ENCODE measurements around the gene FIGNL2.

The FIGNL2 gene

DNA sequence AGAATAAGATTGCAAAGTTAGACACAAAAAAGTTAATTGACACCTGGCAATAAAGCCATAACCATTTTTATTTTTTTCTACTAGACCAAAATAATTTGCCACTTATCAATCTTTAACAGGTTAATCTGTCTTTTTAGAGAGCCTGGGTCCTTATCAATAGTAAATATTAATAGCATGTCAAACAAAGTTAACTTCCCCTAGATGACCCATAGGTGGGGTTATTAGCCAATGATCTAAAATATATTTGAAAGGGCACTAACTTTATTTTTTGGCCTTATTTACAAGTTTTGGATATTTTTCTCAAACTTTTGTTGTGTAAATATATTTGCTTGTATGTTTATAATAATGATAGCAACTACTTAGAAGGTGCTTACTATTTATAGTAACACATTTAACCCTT lies 43.3 kb upstream of the FIGNL2 start:
- Histone ChIP-seq H3K36me3 (ENCODE audit: low read depth) (no peaks in the 10 kb centered on the region), H3K27me3 (ENCODE audit: insufficient read depth, poor library complexity, severe bottlenecking) (no peaks in the 10 kb centered on the region), H3K9me3 (ENCODE audit: severe bottlenecking) (no peaks in the 10 kb centered on the region), H3K4me3 (ENCODE audit: severe bottlenecking) (no peak overlapping the region), H3K27ac (ENCODE audit: poor library complexity, severe bottlenecking) (no peak overlapping the region), H3K4me1 (ENCODE audit: insufficient read depth, poor library complexity, severe bottlenecking) (no peaks in the 10 kb centered on the region)
- TF ChIP-seq, protein P1, sequence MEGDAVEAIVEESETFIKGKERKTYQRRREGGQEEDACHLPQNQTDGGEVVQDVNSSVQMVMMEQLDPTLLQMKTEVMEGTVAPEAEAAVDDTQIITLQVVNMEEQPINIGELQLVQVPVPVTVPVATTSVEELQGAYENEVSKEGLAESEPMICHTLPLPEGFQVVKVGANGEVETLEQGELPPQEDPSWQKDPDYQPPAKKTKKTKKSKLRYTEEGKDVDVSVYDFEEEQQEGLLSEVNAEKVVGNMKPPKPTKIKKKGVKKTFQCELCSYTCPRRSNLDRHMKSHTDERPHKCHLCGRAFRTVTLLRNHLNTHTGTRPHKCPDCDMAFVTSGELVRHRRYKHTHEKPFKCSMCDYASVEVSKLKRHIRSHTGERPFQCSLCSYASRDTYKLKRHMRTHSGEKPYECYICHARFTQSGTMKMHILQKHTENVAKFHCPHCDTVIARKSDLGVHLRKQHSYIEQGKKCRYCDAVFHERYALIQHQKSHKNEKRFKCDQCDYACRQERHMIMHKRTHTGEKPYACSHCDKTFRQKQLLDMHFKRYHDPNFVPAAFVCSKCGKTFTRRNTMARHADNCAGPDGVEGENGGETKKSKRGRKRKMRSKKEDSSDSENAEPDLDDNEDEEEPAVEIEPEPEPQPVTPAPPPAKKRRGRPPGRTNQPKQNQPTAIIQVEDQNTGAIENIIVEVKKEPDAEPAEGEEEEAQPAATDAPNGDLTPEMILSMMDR (IDR thresholded peaks at IDR 0.05; ENCODE audit: poor library complexity, severe bottlenecking), result peak; percentile 61
- DNase-seq (ENCODE audit: low spot score), result no peak
- ATAC-seq (ENCODE audit: low read depth), result no peak

DNA sequence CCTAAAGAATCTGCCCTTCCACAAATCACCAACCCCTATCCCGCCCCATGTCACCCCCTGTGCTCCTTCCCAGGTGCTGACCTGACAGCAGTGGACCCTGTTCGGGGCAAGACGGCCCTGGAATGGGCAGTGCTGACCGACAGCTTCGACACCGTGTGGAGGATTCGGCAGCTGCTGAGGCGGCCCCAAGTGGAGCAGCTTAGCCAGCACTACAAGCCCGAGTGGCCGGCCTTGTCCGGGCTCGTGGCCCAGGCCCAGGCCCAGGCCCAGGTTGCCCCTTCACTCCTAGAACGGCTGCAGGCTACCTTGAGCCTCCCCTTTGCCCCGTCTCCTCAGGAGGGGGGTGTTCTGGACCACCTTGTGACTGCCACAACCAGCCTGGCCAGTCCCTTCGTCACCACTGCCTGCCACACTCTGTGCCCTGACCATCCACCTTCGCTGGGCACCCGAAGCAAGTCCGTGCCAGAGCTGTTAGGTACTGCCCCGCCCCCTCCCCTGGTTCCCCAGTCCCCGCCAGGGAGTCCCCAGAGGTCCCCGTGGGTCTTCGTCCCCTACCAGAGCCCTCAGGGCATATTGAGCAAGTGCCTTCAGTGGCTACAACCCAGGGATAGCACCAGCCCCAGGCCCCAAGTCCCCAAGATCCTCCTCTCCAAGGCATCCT lies 42.1 kb upstream of the FIGNL2 start:
- TF ChIP-seq, protein P1 (IDR thresholded peaks at IDR 0.05; ENCODE audit: poor library complexity, severe bottlenecking), result no peak
- ATAC-seq (ENCODE audit: low read depth), result no peak

DNA sequence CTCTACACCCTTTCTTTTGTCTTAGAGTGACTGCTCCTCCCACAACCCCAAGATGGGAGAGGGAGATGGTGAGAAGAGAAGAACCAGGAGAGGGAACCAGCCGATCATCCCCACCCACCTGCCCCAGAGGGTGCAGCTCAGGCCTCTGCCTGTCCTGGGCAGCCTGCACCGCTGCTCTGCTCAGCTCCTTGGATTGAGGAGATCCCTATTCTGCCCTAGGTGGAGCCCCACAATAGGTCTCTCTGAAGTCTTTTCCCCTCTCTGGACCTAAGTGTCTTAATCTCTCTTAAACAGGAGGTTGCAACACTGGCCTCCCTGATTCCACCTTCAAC lies 41.6 kb upstream of the FIGNL2 start:
- TF ChIP-seq, protein P1 (IDR thresholded peaks at IDR 0.05; ENCODE audit: poor library complexity, severe bottlenecking), result no peak
- DNase-seq (ENCODE audit: low spot score) (peak; percentile 14), ATAC-seq (ENCODE audit: low read depth) (no peak)
- no peaks in the 10 kb centered on the region for H3K9me3 ChIP-seq (ENCODE audit: severe bottlenecking)
- H3K4me3 ChIP-seq (ENCODE audit: severe bottlenecking), result no peak overlapping the region
- H3K36me3 ChIP-seq (ENCODE audit: low read depth), result no peaks in the 10 kb centered on the region
- H3K4me1 ChIP-seq (ENCODE audit: insufficient read depth, poor library complexity, severe bottlenecking), result no peaks in the 10 kb centered on the region
- no peaks in the 10 kb centered on the region for H3K27me3 ChIP-seq (ENCODE audit: insufficient read depth, poor library complexity, severe bottlenecking)
- no peak overlapping the region for H3K27ac ChIP-seq (ENCODE audit: poor library complexity, severe bottlenecking)

More for the DNA sequence above, 42.1 kb upstream of the FIGNL2 start:
- Histone ChIP-seq H3K27ac (ENCODE audit: poor library complexity, severe bottlenecking) (no peak overlapping the region), H3K4me3 (ENCODE audit: severe bottlenecking) (no peak overlapping the region), H3K9me3 (ENCODE audit: severe bottlenecking) (no peaks in the 10 kb centered on the region), H3K27me3 (ENCODE audit: insufficient read depth, poor library complexity, severe bottlenecking) (no peaks in the 10 kb centered on the region), H3K4me1 (ENCODE audit: insufficient read depth, poor library complexity, severe bottlenecking) (no peaks in the 10 kb centered on the region), H3K36me3 (ENCODE audit: low read depth) (no peaks in the 10 kb centered on the region)
- peak; percentile 45 for DNase-seq (ENCODE audit: low spot score)

DNA sequence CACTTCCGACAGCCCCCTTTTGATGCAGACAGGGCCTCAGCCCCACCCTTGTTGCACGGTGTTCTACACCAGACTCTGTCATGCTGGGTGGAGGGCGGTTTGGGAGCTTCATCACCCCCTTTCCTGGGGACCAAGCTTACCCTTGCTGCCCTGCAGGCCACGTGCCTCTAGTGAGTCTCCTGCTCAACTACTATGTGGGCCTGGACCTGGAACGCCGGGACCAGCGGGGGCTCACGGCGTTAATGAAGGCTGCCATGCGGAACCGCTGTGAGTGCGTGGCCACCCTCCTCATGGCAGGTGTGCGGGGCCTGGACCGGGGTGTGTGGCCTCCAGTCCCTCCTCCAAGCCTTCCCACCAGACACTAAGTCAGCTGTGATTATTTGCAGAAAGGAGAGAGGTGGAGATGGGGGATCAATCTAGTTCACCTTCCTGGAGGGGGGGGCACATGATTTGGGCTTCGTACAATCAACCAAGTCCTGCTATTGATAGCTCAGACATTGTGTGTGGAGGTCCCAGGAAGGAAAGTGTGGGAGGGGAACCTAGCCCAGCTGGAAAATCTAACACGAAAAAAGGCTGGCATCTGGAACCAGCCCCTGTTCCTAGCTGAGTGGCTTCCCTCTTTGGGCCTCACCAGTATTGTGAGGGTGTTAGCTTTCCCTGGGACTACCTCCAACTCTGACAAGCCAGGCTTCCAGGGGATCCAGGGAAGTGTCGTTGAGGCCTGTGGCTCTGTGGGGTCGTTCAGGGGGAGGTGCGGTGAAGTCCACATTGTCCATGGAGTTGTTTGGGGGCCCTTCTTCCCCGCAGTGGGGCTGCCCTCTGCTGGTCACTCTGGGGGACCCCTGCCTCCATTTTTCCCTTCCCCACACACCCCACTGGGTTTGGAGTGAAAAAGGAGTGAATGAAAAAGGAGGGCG lies 41.0 kb upstream of the FIGNL2 start:
- ATAC-seq (ENCODE audit: low read depth) (no peak), DNase-seq (ENCODE audit: low spot score) (peak; percentile 26)
- TF ChIP-seq, protein P1 (IDR thresholded peaks at IDR 0.05; ENCODE audit: poor library complexity, severe bottlenecking), result no peak
- no peaks in the 10 kb centered on the region for H3K9me3 ChIP-seq (ENCODE audit: severe bottlenecking)
- H3K27me3 ChIP-seq (ENCODE audit: insufficient read depth, poor library complexity, severe bottlenecking), result no peaks in the 10 kb centered on the region
- H3K36me3 ChIP-seq (ENCODE audit: low read depth), result no peaks in the 10 kb centered on the region
- no peaks in the 10 kb centered on the region for H3K4me1 ChIP-seq (ENCODE audit: insufficient read depth, poor library complexity, severe bottlenecking)
- no peak overlapping the region for H3K27ac ChIP-seq (ENCODE audit: poor library complexity, severe bottlenecking)
- H3K4me3 ChIP-seq (ENCODE audit: severe bottlenecking), result no peak overlapping the region

Measured in RWPE2 (cell line).